Tibial artery (tissue), 4 donors: ENCODE measurements around the gene EFCAB12.
"Not testable (repeated sequence)": the region's sequence is repeated elsewhere in the genome, so short reads cannot be mapped to it uniquely, and the experiment has no call there.

Source experiments
- DNase-seq, 2 donors: peaks; one replicate each; pipeline ENCODE4 v3.0.0-alpha.2; 2019
- H3K27ac ChIP-seq, 2 donors: fragments of 200-600 bp; sonication (generic) in 1 of 2; 1 replicate in 1 of 2; 2 replicates in 1 of 2; pipeline ENCODE4 v1.5.1; 2018 to 2019; ENCODE audit warnings: mild to moderate bottlenecking in 1 of 2
- H3K27me3 ChIP-seq, 2 donors: fragments of 200-600 bp; sonication (generic) in 1 of 2; one replicate each; pipeline versions ENCODE4 v1.5.1 to v1.6.0; 2016 to 2019
- H3K36me3 ChIP-seq, 3 donors: fragments of 200-600 bp; sonication (generic) in 2 of 3; one replicate each; pipeline ENCODE4 v1.5.1; 2016 to 2019; ENCODE audit warnings: mild to moderate bottlenecking in 2 of 3
- H3K4me1 ChIP-seq, 4 donors: fragments of 200-600 bp; sonication (generic) in 2 of 4; 1 replicate in 3 of 4; 2 replicates in 1 of 4; pipeline ENCODE4 v1.5.1; 2016 to 2019
- H3K4me3 ChIP-seq, 2 donors: fragments of 200-600 bp; sonication (generic) in 1 of 2; 1 replicate in 1 of 2; 2 replicates in 1 of 2; pipeline ENCODE4 v1.5.1; 2018 to 2019; ENCODE audit warnings: mild to moderate bottlenecking in 2 of 2
- H3K9me3 ChIP-seq, 3 donors: fragments of 200-600 bp; sonication (generic) in 1 of 3; one replicate each; pipeline ENCODE4 v1.5.1; 2016 to 2019
- CTCF ChIP-seq, 2 experiments: fragments of 200-600 bp in 1 of 2; fragments of 450-650 bp in 1 of 2; IDR thresholded peaks; one replicate each; pipeline ENCODE4 v1.5.1; 2017 to 2019; ENCODE audit warnings: antibody characterized with exemption in 2 of 2, mild to moderate bottlenecking in 1 of 2, moderate library complexity in 1 of 2
- intact Hi-C: fragments of 100-400 bp; cut with DNase I; formaldehyde crosslinking; loops from one replicate; pipeline ENCODE4 v1.15.0; 2023; ENCODE audit warnings: low total_unique reads

The EFCAB12 gene

GRCh38 chr3:129370248-129370964 lies 58.0 kb downstream of the EFCAB12 start:
- no peak for TF ChIP-seq CTCF (IDR thresholded peaks at IDR 0.05)
- H3K4me3 ChIP-seq = no peak overlapping the region
- intact Hi-C loops = no loop called here
- peaks cover 0 to 5% (median 0%) of the 10 kb centered on the region in 3 donors for H3K36me3 ChIP-seq
- H3K9me3 ChIP-seq = no peaks in the 10 kb centered on the region
- DNase-seq = no peak
- H3K27ac ChIP-seq = no peak overlapping the region
- peaks cover 0 to 3% of the 10 kb centered on the region in 2 donors for H3K27me3 ChIP-seq
- no peaks in the 10 kb centered on the region for H3K4me1 ChIP-seq

- Histone ChIP-seq H3K27ac (no peak overlapping the region), H3K9me3 (no peaks in the 10 kb centered on the region), H3K36me3 (no peaks in the 10 kb centered on the region), H3K27me3 (peaks cover 0 to 3% of the 10 kb centered on the region in 2 donors), H3K4me1 (no peaks in the 10 kb centered on the region), H3K4me3 (no peak overlapping the region)
- TF ChIP-seq CTCF (IDR thresholded peaks at IDR 0.05) = no peak
- no peak for DNase-seq
- intact Hi-C loops = no loop called here
These were observed 58.7 kb downstream of the EFCAB12 start for GRCh38 chr3:129369711-129370110.

GRCh38 chr3:129367821-129368220 lies 60.6 kb downstream of the EFCAB12 start:
- no peak for DNase-seq
- intact Hi-C loops = no loop called here
- Histone ChIP-seq H3K9me3 (no peaks in the 10 kb centered on the region), H3K27me3 (peaks cover 0 to 3% of the 10 kb centered on the region in 2 donors), H3K27ac (no peak overlapping the region), H3K36me3 (no peaks in the 10 kb centered on the region), H3K4me1 (no peaks in the 10 kb centered on the region), H3K4me3 (no peak overlapping the region)
- no peak for TF ChIP-seq CTCF (IDR thresholded peaks at IDR 0.05)

- DNase-seq = no peak
- intact Hi-C loops = no loop called here
- Histone ChIP-seq H3K36me3 (no peaks in the 10 kb centered on the region), H3K4me3 (no peak overlapping the region), H3K27me3 (peaks cover 0 to 3% of the 10 kb centered on the region in 2 donors), H3K27ac (no peak overlapping the region), H3K4me1 (no peaks in the 10 kb centered on the region), H3K9me3 (no peaks in the 10 kb centered on the region)
- TF ChIP-seq CTCF (IDR thresholded peaks at IDR 0.05) = no peak
These were observed 62.1 kb downstream of the EFCAB12 start for GRCh38 chr3:129366312-129366831.

- Histone ChIP-seq H3K9me3 (no peaks in the 10 kb centered on the region), H3K27me3 (peaks cover 0 to 3% of the 10 kb centered on the region in 2 donors), H3K4me3 (no peak overlapping the region), H3K27ac (no peak overlapping the region), H3K4me1 (no peaks in the 10 kb centered on the region), H3K36me3 (no peaks in the 10 kb centered on the region)
- no peak for DNase-seq
- intact Hi-C loops = no loop called here
- TF ChIP-seq CTCF (IDR thresholded peaks at IDR 0.05) = no peak
These were observed 62.9 kb downstream of the EFCAB12 start for GRCh38 chr3:129365296-129366136.

GRCh38 chr3:129364811-129365210 lies 63.6 kb downstream of the EFCAB12 start:
- H3K9me3 ChIP-seq, H3K4me3 ChIP-seq, H3K4me1 ChIP-seq, H3K36me3 ChIP-seq, intact Hi-C loops, H3K27ac ChIP-seq, H3K27me3 ChIP-seq, DNase-seq: not testable (repeated sequence)

- intact Hi-C loops, H3K9me3 ChIP-seq, DNase-seq, H3K36me3 ChIP-seq, H3K27ac ChIP-seq, H3K4me1 ChIP-seq, H3K4me3 ChIP-seq: not testable (repeated sequence)
- H3K27me3 ChIP-seq = peaks cover 0 to 14% of the 10 kb centered on the region in 2 donors
These were observed 65.1 kb downstream of the EFCAB12 start for GRCh38 chr3:129363356-129363755.
